Neural progenitor cell (in vitro differentiated cells): Measurements from ENCODE around the gene PRSS27.

Experiments
- CTCF ChIP-seq: fragments of 200-600 bp; sonication (generic); IDR thresholded peaks from 2 replicates; pipeline ENCODE4 v1.5.1; 2017; ENCODE audit warnings: antibody characterized with exemption, mild to moderate bottlenecking
- EZH2 ChIP-seq: fragments of 200-600 bp; sonication (generic); IDR thresholded peaks from 2 replicates; pipeline ENCODE4 v1.6.1; 2017; ENCODE audit warnings: antibody characterized with exemption, mild to moderate bottlenecking, moderate library complexity
- EZH2phosphoT487 ChIP-seq: fragments of 200-600 bp; sonication (generic); IDR thresholded peaks from 2 replicates; pipeline ENCODE4 v1.6.1; 2017; ENCODE audit warnings: antibody characterized with exemption

- TF ChIP-seq CTCF (no peak), EZH2 (no peak), EZH2phosphoT487 (no peak)
Measured at GRCh38 chr16:2769100-2769529, 49.1 kb upstream of the PRSS27 start.
